Measurements from ENCODE around the gene SOX11.

SOX11 gene

GRCh38 chr2:5723791-5724735 is 31.9 kb downstream of the SOX11 start:
- H2AFZ ChIP-seq (ENCODE audit: low read length, unreplicated experiment), result no peak overlapping the region
- no peaks in the 10 kb centered on the region for H3K36me3 ChIP-seq (ENCODE audit: insufficient read depth, low read length)
- no peaks in the 10 kb centered on the region for H3K27me3 ChIP-seq (ENCODE audit: insufficient read depth, low read length)
- H3K4me1 ChIP-seq (ENCODE audit: control insufficient read depth, insufficient read depth, low read length, unreplicated experiment), result no peaks in the 10 kb centered on the region
- H3K79me2 ChIP-seq (ENCODE audit: control insufficient read depth, insufficient read depth, low read length, unreplicated experiment), result no peaks in the 10 kb centered on the region
- no peak overlapping the region for H3K27ac ChIP-seq (ENCODE audit: low read depth, low read length)
- no peak overlapping the region for H3K4me3 ChIP-seq (ENCODE audit: low read depth, low read length)

- Histone ChIP-seq H2AFZ (ENCODE audit: low read length, unreplicated experiment) (no peak overlapping the region), H3K4me1 (ENCODE audit: control insufficient read depth, insufficient read depth, low read length, unreplicated experiment) (no peaks in the 10 kb centered on the region), H3K36me3 (ENCODE audit: insufficient read depth, low read length) (no peaks in the 10 kb centered on the region), H3K27ac (ENCODE audit: low read depth, low read length) (no peak overlapping the region), H3K79me2 (ENCODE audit: control insufficient read depth, insufficient read depth, low read length, unreplicated experiment) (no peaks in the 10 kb centered on the region), H3K4me3 (ENCODE audit: low read depth, low read length) (no peak overlapping the region), H3K27me3 (ENCODE audit: insufficient read depth, low read length) (no peaks in the 10 kb centered on the region)
Observed at GRCh38 chr2:5725072-5725471, 32.9 kb downstream of the SOX11 start.

GRCh38 chr2:5725794-5726463 is 33.7 kb downstream of the SOX11 start:
- Histone ChIP-seq H3K27me3 (ENCODE audit: insufficient read depth, low read length) (no peaks in the 10 kb centered on the region), H3K79me2 (ENCODE audit: control insufficient read depth, insufficient read depth, low read length, unreplicated experiment) (no peaks in the 10 kb centered on the region), H3K4me3 (ENCODE audit: low read depth, low read length) (no peak overlapping the region), H2AFZ (ENCODE audit: low read length, unreplicated experiment) (no peak overlapping the region), H3K27ac (ENCODE audit: low read depth, low read length) (no peak overlapping the region), H3K4me1 (ENCODE audit: control insufficient read depth, insufficient read depth, low read length, unreplicated experiment) (no peaks in the 10 kb centered on the region), H3K36me3 (ENCODE audit: insufficient read depth, low read length) (no peaks in the 10 kb centered on the region)

DNA sequence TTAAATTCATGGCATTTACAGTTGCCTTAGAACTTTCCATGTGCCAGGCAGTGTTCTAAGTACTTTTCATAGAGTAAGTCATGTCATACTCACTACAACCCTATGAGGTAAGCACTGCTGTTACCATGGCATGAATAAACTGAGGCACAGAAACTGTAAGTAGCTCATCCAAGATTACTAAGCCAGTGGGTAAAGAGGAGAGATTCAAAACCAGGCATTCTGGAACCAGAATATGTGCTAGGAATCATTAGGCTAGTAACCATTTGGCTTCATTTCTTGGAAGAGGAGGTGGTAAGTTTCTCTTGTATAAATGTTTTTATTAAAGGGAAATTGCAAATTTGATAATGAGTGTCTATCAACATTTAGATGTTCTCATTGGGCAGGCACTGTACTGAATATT is 35.1 kb downstream of the SOX11 start:
- Histone ChIP-seq H3K79me2 (ENCODE audit: control insufficient read depth, insufficient read depth, low read length, unreplicated experiment) (no peaks in the 10 kb centered on the region), H3K36me3 (ENCODE audit: insufficient read depth, low read length) (no peaks in the 10 kb centered on the region), H3K4me3 (ENCODE audit: low read depth, low read length) (no peak overlapping the region), H3K27ac (ENCODE audit: low read depth, low read length) (no peak overlapping the region), H3K4me1 (ENCODE audit: control insufficient read depth, insufficient read depth, low read length, unreplicated experiment) (no peaks in the 10 kb centered on the region), H2AFZ (ENCODE audit: low read length, unreplicated experiment) (no peak overlapping the region), H3K27me3 (ENCODE audit: insufficient read depth, low read length) (no peaks in the 10 kb centered on the region)

DNA sequence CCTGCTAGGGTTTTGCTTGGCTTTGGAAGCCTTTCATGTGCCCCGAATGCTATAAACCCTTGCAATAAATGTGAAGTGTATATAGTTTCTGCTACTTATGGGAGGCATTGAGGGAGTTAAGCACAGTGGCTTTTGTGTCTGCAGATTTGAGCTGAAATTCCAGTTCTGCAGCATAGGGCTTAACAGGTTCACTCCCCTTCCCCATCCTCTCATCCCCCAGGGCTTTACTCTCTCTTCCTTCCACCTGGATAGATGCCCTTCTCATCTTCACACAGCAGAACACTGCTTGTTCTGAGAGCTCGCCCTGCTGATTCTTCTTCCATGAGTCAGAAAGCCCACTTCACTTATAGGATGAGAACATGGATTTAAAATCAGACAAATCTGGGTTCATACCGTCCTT is 37.2 kb downstream of the SOX11 start:
- Histone ChIP-seq H3K4me1 (ENCODE audit: control insufficient read depth, insufficient read depth, low read length, unreplicated experiment) (no peaks in the 10 kb centered on the region), H2AFZ (ENCODE audit: low read length, unreplicated experiment) (no peak overlapping the region), H3K27me3 (ENCODE audit: insufficient read depth, low read length) (no peaks in the 10 kb centered on the region), H3K4me3 (ENCODE audit: low read depth, low read length) (no peak overlapping the region), H3K27ac (ENCODE audit: low read depth, low read length) (no peak overlapping the region), H3K36me3 (ENCODE audit: insufficient read depth, low read length) (no peaks in the 10 kb centered on the region), H3K79me2 (ENCODE audit: control insufficient read depth, insufficient read depth, low read length, unreplicated experiment) (no peaks in the 10 kb centered on the region)

DNA sequence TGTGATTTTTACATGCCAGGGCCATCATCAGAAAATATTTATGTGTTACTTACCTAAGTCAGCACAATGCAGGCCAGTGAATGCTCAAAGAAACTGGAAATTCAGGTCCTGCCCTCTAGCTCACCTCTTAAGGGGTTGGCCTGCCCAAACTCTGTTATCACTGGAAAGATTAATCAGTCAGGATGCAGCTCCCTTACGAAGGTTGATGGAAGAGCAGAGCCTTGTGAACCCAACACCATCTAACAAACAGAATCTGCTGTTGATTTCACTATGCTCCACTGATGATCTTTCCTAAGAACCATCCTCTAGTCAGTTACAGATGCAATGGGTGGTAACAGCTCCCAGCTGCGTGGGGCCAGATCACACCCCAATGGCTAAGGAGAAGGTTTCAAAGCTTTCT is 38.2 kb downstream of the SOX11 start:
- H3K36me3 ChIP-seq (ENCODE audit: insufficient read depth, low read length), result no peaks in the 10 kb centered on the region
- no peak overlapping the region for H2AFZ ChIP-seq (ENCODE audit: low read length, unreplicated experiment)
- no peaks in the 10 kb centered on the region for H3K4me1 ChIP-seq (ENCODE audit: control insufficient read depth, insufficient read depth, low read length, unreplicated experiment)
- no peaks in the 10 kb centered on the region for H3K79me2 ChIP-seq (ENCODE audit: control insufficient read depth, insufficient read depth, low read length, unreplicated experiment)
- H3K4me3 ChIP-seq (ENCODE audit: low read depth, low read length), result no peak overlapping the region
- H3K27me3 ChIP-seq (ENCODE audit: insufficient read depth, low read length), result no peaks in the 10 kb centered on the region
- no peak overlapping the region for H3K27ac ChIP-seq (ENCODE audit: low read depth, low read length)

- H3K36me3 ChIP-seq (ENCODE audit: insufficient read depth, low read length), result no peaks in the 10 kb centered on the region
- H3K4me3 ChIP-seq (ENCODE audit: low read depth, low read length), result no peak overlapping the region
- H2AFZ ChIP-seq (ENCODE audit: low read length, unreplicated experiment), result no peak overlapping the region
- H3K27ac ChIP-seq (ENCODE audit: low read depth, low read length), result no peak overlapping the region
- H3K4me1 ChIP-seq (ENCODE audit: control insufficient read depth, insufficient read depth, low read length, unreplicated experiment), result no peaks in the 10 kb centered on the region
- H3K79me2 ChIP-seq (ENCODE audit: control insufficient read depth, insufficient read depth, low read length, unreplicated experiment), result no peaks in the 10 kb centered on the region
- H3K27me3 ChIP-seq (ENCODE audit: insufficient read depth, low read length), result no peaks in the 10 kb centered on the region
Observed at GRCh38 chr2:5734859-5735520, 42.8 kb downstream of the SOX11 start.

GRCh38 chr2:5735521-5735861 is 43.3 kb downstream of the SOX11 start:
- no peaks in the 10 kb centered on the region for H3K79me2 ChIP-seq (ENCODE audit: control insufficient read depth, insufficient read depth, low read length, unreplicated experiment)
- H3K36me3 ChIP-seq (ENCODE audit: insufficient read depth, low read length), result no peaks in the 10 kb centered on the region
- no peak overlapping the region for H2AFZ ChIP-seq (ENCODE audit: low read length, unreplicated experiment)
- H3K4me1 ChIP-seq (ENCODE audit: control insufficient read depth, insufficient read depth, low read length, unreplicated experiment), result no peaks in the 10 kb centered on the region
- H3K27ac ChIP-seq (ENCODE audit: low read depth, low read length), result no peak overlapping the region
- no peak overlapping the region for H3K4me3 ChIP-seq (ENCODE audit: low read depth, low read length)
- H3K27me3 ChIP-seq (ENCODE audit: insufficient read depth, low read length), result no peaks in the 10 kb centered on the region

GRCh38 chr2:5736050-5736449 is 43.9 kb downstream of the SOX11 start:
- Histone ChIP-seq H3K4me1 (ENCODE audit: control insufficient read depth, insufficient read depth, low read length, unreplicated experiment) (no peaks in the 10 kb centered on the region), H3K79me2 (ENCODE audit: control insufficient read depth, insufficient read depth, low read length, unreplicated experiment) (no peaks in the 10 kb centered on the region), H2AFZ (ENCODE audit: low read length, unreplicated experiment) (no peak overlapping the region), H3K27ac (ENCODE audit: low read depth, low read length) (no peak overlapping the region), H3K36me3 (ENCODE audit: insufficient read depth, low read length) (no peaks in the 10 kb centered on the region), H3K27me3 (ENCODE audit: insufficient read depth, low read length) (no peaks in the 10 kb centered on the region), H3K4me3 (ENCODE audit: low read depth, low read length) (no peak overlapping the region)

- no peaks in the 10 kb centered on the region for H3K27me3 ChIP-seq (ENCODE audit: insufficient read depth, low read length)
- H3K36me3 ChIP-seq (ENCODE audit: insufficient read depth, low read length), result no peaks in the 10 kb centered on the region
- no peak overlapping the region for H3K4me3 ChIP-seq (ENCODE audit: low read depth, low read length)
- H3K79me2 ChIP-seq (ENCODE audit: control insufficient read depth, insufficient read depth, low read length, unreplicated experiment), result no peaks in the 10 kb centered on the region
- H3K27ac ChIP-seq (ENCODE audit: low read depth, low read length), result no peak overlapping the region
- no peaks in the 10 kb centered on the region for H3K4me1 ChIP-seq (ENCODE audit: control insufficient read depth, insufficient read depth, low read length, unreplicated experiment)
- no peak overlapping the region for H2AFZ ChIP-seq (ENCODE audit: low read length, unreplicated experiment)
Observed at GRCh38 chr2:5736886-5737285, 44.7 kb downstream of the SOX11 start.
